PFSK-1 (cell line): ENCODE measurements around the gene ZNF135.

Experiments used
- FOXP2 ChIP-seq: optimal IDR thresholded peaks from 2 replicates; pipeline ENCODE3; 2011; ENCODE audit warnings: borderline replicate concordance, control low read depth, inconsistent platforms; ENCODE audit not compliant: insufficient read depth; ENCODE audit errors: extremely low read length, extremely low read depth
- POLR2AphosphoS5 ChIP-seq: IDR thresholded peaks from 2 replicates; pipeline ENCODE4 v1.6.1; 2012; ENCODE audit warnings: low read depth, mild to moderate bottlenecking, control low read depth, low read length, moderate library complexity
- SIN3A ChIP-seq: IDR thresholded peaks from 2 replicates; pipeline ENCODE4 v1.6.1; 2012; ENCODE audit warnings: mild to moderate bottlenecking, low read length, moderate library complexity, borderline replicate concordance; ENCODE audit not compliant: insufficient read depth
- TAF1 ChIP-seq: IDR thresholded peaks from 2 replicates; pipeline ENCODE4 v1.6.1; 2012; ENCODE audit warnings: low read length, control low read depth, borderline replicate concordance; ENCODE audit not compliant: insufficient read depth
- TF ChIP-seq, protein P1 (sequence below), 2 experiments: IDR thresholded peaks; 2 replicates each; pipeline versions ENCODE4 v1.6.1 to v1.8.0; 2011 to 2012; ENCODE audit warnings: low read depth in 2 of 2, low read length in 2 of 2, control low read depth in 1 of 2, inconsistent platforms in 1 of 2, mild to moderate bottlenecking in 1 of 2, moderate library complexity in 1 of 2; ENCODE audit not compliant: insufficient read depth in 1 of 2

ZNF135 gene

DNA sequence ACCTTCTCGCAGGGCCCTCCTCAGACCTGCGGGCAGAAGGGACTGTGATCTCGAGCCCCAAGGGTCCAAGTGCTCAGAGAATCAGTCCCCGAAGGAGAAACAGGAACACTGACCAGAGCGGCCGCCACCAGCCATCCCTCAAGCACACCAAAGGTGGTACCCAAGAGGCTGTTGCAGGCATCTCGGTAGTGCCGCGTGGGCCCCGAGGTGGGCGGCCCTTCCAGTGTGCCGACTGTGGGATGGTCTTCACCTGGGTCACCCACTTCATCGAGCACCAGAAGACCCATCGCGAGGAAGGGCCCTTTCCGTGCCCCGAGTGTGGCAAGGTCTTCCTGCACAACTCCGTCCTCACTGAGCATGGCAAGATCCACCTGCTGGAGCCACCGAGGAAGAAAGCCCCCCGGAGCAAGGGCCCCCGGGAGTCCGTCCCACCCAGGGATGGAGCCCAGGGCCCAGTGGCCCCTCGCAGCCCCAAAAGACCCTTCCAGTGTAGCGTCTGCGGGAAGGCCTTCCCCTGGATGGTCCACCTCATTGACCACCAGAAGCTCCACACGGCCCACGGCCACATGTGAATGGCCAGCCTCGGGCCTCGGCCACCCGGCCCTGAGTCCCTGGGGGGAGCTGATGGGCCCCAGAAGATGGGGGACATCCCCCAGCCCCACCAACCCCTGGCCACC is 5.5 kb upstream of the ZNF135 start:
- TF ChIP-seq, protein P1, sequence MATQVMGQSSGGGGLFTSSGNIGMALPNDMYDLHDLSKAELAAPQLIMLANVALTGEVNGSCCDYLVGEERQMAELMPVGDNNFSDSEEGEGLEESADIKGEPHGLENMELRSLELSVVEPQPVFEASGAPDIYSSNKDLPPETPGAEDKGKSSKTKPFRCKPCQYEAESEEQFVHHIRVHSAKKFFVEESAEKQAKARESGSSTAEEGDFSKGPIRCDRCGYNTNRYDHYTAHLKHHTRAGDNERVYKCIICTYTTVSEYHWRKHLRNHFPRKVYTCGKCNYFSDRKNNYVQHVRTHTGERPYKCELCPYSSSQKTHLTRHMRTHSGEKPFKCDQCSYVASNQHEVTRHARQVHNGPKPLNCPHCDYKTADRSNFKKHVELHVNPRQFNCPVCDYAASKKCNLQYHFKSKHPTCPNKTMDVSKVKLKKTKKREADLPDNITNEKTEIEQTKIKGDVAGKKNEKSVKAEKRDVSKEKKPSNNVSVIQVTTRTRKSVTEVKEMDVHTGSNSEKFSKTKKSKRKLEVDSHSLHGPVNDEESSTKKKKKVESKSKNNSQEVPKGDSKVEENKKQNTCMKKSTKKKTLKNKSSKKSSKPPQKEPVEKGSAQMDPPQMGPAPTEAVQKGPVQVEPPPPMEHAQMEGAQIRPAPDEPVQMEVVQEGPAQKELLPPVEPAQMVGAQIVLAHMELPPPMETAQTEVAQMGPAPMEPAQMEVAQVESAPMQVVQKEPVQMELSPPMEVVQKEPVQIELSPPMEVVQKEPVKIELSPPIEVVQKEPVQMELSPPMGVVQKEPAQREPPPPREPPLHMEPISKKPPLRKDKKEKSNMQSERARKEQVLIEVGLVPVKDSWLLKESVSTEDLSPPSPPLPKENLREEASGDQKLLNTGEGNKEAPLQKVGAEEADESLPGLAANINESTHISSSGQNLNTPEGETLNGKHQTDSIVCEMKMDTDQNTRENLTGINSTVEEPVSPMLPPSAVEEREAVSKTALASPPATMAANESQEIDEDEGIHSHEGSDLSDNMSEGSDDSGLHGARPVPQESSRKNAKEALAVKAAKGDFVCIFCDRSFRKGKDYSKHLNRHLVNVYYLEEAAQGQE (IDR thresholded peaks at IDR 0.05; ENCODE audit: insufficient read depth in 1 of 2, low read depth in 2 of 2, low read length in 2 of 2) = no peak

DNA sequence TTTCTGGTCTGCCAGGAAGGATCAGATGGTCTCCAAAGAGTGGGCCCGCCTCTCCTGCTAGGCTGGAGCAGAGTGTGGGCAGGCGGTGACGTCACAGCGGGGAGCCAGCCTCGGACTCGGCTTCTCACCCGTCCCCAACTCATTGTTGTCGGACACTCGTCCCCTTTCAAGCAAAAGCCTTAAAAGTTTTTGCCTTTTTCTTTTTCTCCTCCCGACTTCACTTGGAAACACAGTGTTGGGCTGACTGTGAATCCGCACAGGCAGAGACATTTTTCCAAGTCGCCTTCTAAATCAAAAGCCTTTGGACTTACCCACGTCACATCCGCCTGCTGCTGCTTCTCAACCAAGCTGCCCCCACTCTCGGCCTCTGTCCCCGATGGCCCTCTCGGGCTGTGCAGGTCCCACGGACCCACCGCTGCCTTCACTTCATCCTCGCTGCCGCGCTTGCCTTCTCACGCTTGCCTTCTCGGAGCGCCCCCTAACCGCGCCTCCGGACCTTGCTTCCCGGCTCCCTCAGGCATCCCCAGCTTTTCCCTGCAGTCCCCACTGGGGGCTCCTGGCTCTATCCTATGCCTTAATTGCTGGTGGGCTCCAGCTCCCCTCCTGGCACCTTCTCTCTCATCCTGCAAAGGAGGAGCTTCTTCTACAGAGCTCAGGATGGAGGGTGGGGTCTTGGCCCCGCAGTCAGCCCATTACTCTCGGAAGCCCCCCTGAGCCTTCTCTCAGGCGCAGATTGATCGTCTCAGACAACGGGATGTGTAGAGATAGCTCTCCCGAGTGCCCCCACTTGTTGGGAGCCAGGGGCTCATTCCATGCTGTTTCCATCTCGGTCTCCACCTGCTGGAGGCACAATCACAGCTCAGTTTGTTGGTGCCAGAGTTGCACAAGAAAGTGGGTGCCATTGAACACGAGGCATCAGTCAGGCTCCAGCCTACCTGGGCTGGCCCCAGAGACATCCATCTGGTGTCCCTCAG is 3.9 kb upstream of the ZNF135 start:
- TF ChIP-seq TAF1 (no peak), SIN3A (no peak), FOXP2 (no peak), POLR2AphosphoS5 (no peak)
- TF ChIP-seq, protein P1 (IDR thresholded peaks at IDR 0.05; ENCODE audit: insufficient read depth in 1 of 2, low read depth in 2 of 2, low read length in 2 of 2) = no peak

DNA sequence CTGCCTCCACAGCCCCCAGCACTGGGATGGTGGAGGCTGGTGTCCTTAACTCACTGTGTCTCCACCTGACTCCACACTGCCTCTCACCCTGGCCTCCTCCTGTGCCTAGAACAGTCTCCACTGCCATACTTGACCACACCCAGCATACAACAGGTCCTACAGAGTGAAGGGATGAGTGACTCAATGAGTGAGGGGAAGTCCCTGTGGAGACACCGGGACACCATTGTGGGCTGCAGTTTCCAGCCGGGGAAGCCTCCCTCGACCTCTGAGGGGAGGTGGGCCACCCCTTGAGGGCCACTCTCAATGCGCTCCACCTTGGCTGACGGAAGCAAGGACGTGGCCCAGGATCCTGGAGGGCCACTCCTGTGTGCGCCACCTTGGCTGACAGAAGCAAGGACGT is 2.8 kb upstream of the ZNF135 start:
- TF ChIP-seq POLR2AphosphoS5 = no peak
- TF ChIP-seq SIN3A = no peak
- TF ChIP-seq FOXP2 = no peak
- TF ChIP-seq, protein P1 (IDR thresholded peaks at IDR 0.05; ENCODE audit: insufficient read depth in 1 of 2, low read depth in 2 of 2, low read length in 2 of 2) = no peak
- no peak for TF ChIP-seq TAF1

DNA sequence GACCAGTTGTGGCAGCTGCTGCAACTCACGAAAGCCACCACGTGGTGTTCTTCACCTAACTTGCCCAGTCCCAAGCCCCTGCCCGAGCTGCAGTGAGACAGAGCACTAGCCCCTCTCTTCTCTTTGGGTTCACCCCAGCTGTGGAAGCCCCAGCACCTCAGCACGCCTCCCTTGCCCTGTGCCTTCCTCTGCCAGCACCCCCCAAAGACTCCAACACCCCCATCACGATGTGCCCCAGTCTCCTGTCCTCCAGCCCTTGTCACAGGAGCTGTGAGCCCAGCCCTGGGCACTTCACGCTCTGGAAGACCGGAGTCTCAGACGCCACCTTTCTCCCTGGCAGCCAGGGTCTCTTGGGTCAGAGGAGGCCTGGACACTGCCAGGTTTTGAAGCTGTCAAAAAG is 2.2 kb upstream of the ZNF135 start:
- TF ChIP-seq POLR2AphosphoS5 (no peak), FOXP2 (no peak), SIN3A (no peak), TAF1 (no peak)
- TF ChIP-seq, protein P1 (IDR thresholded peaks at IDR 0.05; ENCODE audit: insufficient read depth in 1 of 2, low read depth in 2 of 2, low read length in 2 of 2) = no peak

DNA sequence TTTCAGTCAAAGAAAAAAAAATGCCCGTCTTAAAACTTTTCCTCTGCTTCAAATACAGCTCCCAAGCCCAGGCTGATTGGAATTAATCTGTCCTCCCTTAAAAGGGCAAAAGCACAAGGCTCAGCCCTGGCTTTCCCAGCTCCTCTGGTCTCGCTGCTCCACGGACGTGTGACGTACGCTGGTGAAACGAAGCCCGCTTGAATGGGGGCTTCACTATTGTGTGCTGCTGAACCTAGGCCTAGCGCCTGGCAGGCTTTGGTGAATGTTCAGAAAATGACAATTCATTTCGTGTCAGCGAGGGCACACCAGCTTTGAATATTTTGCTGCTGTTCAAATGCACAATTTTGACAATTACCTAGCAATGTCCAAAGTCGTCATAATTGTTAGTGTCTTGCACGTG is 615 bp upstream of the ZNF135 start:
- no peak for TF ChIP-seq POLR2AphosphoS5
- TF ChIP-seq FOXP2 = no peak
- no peak for TF ChIP-seq TAF1
- TF ChIP-seq, protein P1 (IDR thresholded peaks at IDR 0.05; ENCODE audit: insufficient read depth in 1 of 2, low read depth in 2 of 2, low read length in 2 of 2) = no peak
- TF ChIP-seq SIN3A = no peak
